ENCODE results near the gene CLPTM1L.

- TF ChIP-seq CTCF (conservative IDR thresholded peaks at IDR 0.05) (no peak), ZFX (IDR thresholded peaks at IDR 0.05) (no peak)
Measured at GRCh38 chr5:1351156-1351555, 6.3 kb upstream of the CLPTM1L start.

Data from C4-2B (cell line).